ENCODE results near the gene TMEM8B.
"Not testable (repeated sequence)": the region's sequence is repeated elsewhere in the genome, so short reads cannot be mapped to it uniquely, and the experiment has no call there.

Gene TMEM8B

GRCh38 chr9:35906923-35907699 is 78.1 kb downstream of the TMEM8B start:
- DNase-seq (ENCODE audit: low read depth), result no peak

GRCh38 chr9:35907711-35908503 is 78.9 kb downstream of the TMEM8B start:
- DNase-seq (ENCODE audit: low read depth), result no peak

- no peak for DNase-seq (ENCODE audit: low read depth)
Observed at GRCh38 chr9:35908504-35909125, 79.6 kb downstream of the TMEM8B start.

- no peak for DNase-seq (ENCODE audit: low read depth)
Observed at GRCh38 chr9:35909274-35909673, 80.2 kb downstream of the TMEM8B start, which contains the start of gene SPAAR. Gene SPAAR, plus strand, starts transcription at chr9:35909490. Its CDS starts 974 bp downstream, at chr9:35910464.

- no peak for DNase-seq (ENCODE audit: low read depth)
Observed at GRCh38 chr9:35909687-35910612, 80.9 kb downstream of the TMEM8B start.

GRCh38 chr9:35910613-35911359 is 81.8 kb downstream of the TMEM8B start:
- no peak for DNase-seq (ENCODE audit: low read depth)

GRCh38 chr9:35911690-35912089 is 82.7 kb downstream of the TMEM8B start:
- DNase-seq (ENCODE audit: low read depth), result no peak

GRCh38 chr9:35912791-35913400 is 83.9 kb downstream of the TMEM8B start:
- DNase-seq (ENCODE audit: low read depth), result no peak

- DNase-seq (ENCODE audit: low read depth), result not testable (repeated sequence)
Observed at GRCh38 chr9:35913429-35913828, 84.4 kb downstream of the TMEM8B start.

GRCh38 chr9:35914301-35914807 is 85.3 kb downstream of the TMEM8B start:
- DNase-seq (ENCODE audit: low read depth), result no peak
